Dedifferentiated amniotic fluid mesenchymal stem cell (primary cell): ENCODE measurements around the gene FBLIM1.
A peak's percentile ranks its signal among the peaks of the same experiment; 100 is the strongest.
"Not testable (repeated sequence)": the region's sequence is repeated elsewhere in the genome, so short reads cannot be mapped to it uniquely, and the experiment has no call there.

ENCODE experiments used
- DNase-seq: peaks from one replicate; pipeline ENCODE4 v3.0.0-alpha.2; 2016; ENCODE audit errors: extremely low spot score

Gene FBLIM1

DNA sequence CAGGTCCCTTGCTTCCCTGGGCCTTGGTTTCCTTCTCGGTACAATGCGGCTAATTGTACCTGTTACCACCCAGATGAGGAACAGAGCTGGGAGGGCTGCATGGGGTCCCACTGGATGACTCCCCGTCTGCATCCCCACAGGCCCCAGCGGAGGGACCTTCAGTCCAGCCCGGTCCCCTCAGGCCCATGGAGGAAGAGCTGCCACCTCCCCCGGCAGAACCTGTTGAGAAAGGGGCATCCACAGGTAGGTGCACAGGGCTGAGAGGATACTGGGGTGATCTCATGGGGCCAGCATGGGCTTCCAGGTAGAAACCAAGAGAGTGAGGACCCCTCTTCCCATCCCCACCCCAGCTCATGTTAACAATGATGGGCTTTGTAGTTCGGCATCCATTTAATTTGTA lies 9.8 kb downstream of the FBLIM1 start:
- no peak for DNase-seq

- DNase-seq: no peak
Observed at GRCh38 chr1:15770313-15770962, 11.8 kb downstream of the FBLIM1 start.

DNA sequence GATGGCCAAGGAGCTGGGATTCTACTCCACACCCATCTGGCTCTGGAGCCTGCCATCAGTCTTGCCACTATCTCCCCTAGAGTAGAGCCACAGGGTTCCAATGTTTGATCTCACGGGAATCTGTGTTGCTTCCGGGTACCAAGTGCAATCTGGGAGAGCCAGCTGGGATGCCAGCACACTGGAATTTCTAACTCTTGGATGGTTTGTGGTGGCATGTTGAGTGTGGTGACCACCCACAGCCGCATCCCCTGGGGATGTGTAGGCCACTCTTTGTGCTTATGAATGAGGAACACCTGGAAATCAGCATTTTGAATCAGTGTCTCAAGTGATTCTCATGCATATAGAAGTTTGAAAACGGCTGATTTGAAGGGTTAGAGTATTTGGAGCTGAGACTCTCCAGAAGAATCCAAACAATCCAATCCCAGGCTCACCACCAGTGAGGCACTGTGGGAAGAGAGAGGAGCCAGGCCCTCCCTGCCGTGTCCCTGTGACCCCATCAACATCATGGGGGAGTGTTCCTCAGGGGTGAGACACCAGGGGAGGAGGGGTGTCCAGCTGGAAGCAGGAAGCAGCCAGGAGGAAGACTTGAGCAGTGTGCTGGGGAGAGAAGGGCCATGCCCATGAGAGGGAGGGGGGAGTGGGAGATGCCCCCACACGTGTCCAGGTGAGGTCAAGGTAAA lies 13.4 kb downstream of the FBLIM1 start:
- DNase-seq: no peak

DNA sequence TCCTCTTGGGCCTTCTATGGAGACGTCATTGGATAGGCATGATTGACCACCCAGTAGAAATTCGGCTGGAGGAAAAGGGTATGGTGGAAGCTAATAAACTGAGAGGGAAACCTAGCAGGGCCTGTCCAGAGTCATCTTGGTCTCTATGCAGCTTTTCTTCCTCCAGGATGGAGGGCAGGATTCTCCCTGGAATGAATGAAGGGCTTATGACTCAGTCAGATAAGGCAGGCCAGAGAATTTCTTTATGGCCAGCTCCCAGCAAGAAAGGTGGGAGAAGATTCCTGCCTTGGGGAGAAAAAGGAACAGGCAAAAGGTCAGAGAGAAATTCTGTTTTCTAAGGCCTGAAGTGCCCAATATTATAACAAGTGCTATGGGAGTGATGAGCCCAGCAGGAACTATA lies 17.1 kb downstream of the FBLIM1 start:
- DNase-seq: no peak

DNA sequence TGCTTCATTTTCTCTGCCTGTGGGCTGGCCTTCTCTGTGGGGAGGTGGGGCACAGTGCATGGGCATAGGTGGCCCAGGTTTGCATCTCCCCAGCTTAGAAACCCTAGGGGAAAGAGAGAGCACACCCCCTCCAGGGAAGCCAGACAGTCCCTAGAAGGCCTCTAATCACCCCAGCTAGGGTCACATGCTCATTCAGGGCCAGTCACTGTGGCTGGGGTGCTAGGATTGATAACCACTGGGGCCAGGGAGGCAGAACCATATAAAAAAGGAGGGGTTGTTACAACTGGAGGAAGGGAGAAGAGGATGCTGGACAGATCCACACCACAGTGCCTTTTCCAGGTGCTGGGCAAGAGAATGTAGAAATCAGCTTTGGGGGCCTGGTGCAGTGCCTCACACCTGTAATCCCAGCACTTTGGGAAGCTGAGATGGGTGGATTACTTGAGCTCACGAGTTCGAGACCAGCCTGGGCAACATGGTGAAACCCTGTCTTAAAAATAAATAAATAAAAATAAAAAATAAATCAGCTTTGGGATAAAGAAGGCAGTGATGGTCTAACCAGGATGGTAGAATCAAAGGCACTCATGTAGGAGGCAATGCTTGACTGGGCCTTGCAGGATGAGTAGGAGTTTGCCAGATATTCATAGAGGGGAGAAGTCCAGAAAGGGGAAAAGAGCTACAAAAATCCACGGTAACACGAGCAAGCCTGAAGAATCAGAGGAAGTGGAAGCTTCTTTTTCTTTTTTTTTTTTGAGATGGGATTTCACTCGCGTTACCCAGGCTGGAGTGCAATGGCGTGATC lies 19.5 kb downstream of the FBLIM1 start:
- no peak for DNase-seq

DNA sequence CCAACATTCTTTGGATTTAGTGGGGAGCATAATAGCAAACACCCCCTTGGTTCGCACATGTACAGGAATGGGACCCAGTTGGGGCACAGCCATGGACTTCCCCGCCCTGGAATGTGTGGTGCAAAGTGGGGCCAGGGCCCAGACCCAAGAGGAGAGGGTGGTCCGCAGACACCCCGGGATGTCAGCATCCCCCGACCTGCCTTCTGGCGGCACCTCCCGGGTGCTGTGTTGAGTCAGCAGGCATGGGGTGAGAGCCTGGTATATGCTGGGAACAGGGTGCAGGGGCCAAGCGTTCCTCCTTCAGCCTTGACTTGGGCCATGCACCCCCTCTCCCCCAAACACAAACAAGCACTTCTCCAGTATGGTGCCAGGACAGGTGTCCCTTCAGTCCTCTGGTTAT lies 27.1 kb downstream of the FBLIM1 start:
- no peak for DNase-seq

DNA sequence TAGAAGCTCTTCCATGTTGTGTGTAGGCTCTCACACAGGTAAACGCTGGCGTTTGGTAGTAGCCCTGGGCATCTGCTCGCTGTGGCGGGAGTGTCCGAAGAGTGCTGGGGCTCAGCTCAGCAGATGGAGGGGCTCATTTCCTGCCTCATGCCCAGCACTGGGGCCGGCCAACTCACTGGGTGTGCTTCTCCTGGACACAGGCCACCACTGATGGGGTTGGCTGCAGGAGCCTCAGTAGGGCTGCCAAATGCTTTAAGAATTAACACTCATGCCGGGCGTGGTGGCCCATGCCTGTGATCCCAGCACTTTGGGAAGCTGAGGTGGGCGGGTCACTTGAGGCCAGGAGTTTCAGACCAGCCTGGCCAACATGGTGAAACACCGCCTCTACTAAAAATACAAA lies 28.0 kb downstream of the FBLIM1 start:
- DNase-seq: no peak

DNA sequence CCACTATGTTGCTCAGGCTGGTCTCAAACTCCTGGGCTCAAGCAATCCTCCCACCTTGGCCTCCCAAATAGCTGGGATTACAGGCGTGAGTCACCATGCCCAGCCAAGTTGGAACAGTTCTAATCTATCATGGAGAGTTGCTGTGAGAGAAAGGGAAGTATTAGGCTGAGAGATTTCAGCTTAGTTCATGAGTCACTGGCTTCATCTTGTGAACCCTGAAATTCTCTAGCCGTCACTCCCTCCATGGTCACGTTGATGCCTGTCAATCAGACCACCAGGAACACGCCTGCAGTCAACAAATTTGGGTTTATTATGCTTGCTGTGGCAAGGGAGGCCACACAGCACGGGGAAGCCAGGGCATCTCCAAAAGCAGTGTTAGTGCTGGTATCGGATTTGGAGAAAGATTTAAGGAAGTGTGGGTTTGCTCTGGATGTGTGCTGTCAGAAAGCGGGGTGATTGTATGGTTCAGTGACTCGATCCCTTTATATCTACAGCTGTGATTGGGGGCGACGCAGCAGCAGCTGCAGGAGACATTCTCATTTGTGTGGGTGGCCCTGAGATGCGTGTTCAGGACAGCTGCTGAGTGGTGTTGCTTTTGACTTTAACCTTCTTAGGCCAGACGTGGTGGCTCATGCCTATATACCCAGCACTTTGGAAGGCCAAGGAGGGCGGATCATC lies 30.2 kb downstream of the FBLIM1 start:
- DNase-seq: no peak

DNA sequence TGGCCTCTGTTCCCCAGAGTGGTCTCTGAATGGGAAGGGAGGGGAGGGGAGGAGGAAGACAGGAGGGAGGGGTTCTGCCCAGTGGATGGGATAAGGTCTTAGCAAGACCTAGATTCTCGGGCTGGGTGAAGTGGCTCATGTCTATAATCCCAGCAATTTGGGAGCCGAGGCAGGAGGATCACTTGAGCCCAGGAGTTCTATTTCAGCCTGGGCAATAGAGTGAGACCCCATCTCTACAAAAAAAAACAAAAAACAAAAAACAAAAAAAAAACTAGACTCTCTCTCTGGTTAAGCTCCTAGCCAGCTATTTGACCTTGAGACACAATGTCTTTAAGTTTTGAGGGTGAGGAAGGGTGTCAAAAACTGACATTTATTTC lies 37.5 kb downstream of the FBLIM1 start:
- no peak for DNase-seq

DNA sequence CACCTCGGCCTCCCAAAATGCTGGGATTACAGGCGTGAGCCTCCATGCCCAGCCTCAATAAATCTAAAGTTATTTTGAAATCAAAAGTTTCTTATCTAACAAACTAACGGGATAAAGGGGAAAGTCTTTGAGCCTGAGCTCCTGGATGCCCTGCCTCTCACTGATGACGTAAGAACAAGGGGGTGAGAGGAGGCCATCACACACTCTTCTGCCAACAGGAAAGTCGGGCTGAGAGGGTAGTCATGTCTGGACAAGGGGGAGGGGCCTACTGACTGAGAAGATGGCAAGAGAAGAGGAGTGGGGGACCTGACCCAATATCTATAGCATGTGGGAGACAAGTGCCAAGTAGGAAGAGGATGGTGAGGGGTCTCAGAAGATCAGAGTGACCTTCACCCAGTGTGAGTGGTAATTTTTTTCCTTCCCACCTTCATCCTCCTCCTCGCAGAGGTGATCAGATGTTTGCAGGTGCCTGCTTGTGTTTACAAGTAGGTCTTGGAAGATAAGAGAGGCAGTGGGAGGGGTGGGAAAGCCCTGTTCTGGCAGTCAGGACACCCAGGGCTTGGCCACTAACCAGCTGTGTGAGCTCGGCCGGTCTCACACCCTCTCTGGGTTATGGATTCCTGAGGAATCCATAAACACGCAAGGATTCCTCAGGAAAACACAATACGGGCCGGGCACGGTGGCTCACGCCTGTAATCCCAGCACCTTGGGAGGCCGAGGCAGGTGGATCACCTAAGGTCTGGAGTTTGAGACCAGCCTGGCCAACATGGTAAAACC lies 39.2 kb downstream of the FBLIM1 start:
- DNase-seq: no peak

DNA sequence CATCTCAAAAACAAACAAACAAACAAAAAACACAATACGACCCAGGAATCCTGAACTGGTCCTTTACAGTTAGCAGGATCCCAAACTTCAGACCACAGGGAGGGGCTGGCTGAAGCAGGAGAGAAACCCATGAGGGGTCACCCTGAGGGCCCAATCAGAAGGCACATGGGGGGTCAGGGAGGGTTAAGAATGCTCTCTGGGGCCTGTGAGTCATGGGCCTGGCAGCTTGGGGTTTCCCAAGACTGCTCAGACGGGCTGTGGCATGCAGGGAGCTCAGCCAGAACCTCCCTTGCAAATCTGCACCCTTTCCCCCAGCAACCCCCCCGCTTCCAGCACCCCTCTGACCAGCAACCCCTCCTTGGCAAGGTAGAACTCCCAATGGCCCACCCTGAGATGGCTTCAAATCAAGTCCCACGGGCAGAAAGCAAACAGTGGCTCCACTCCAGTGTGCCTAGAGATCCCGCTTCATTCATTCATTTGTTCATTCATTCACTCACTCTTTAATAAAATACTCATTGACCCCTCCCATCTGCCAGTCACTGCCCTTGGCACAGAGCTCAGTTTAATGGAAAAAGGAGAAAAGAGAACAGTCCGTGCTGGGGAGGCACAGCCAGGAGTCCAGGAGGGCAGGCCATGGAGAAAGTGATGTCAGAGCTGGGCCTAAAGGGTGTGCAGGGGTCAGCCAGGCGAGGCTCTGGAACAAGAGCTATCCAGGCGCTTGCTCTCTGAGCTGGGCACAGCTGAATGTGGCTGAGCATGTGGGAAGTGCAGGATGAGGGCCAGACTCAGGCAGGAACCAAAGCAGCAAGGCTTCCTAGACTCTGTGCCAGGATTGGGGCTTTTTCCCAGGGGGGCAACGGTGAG lies 40.6 kb downstream of the FBLIM1 start:
- DNase-seq: peak; percentile 90

GRCh38 chr1:15799928-15800835 lies 41.6 kb downstream of the FBLIM1 start:
- no peak for DNase-seq

- no peak for DNase-seq
Observed at GRCh38 chr1:15802234-15802965, 43.8 kb downstream of the FBLIM1 start.

DNA sequence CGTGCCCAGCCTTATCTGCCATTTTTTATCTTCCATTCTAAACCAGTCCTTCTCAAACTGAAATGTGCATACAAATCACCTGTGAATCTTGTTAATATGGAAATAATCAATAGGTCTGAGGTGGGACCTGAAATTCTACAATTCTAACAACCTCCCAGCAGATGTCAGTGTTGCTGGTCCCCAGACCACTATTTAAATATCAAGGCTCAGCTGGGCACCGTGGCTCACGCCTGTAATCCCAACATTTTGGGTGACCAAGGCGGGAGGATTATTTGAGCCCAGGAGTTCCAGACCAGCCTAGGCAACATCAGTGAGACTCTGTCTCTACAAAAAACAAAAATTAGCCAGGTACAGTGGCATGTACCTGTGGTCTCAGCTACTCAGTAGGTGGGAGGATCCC lies 44.8 kb downstream of the FBLIM1 start:
- DNase-seq: no peak

DNA sequence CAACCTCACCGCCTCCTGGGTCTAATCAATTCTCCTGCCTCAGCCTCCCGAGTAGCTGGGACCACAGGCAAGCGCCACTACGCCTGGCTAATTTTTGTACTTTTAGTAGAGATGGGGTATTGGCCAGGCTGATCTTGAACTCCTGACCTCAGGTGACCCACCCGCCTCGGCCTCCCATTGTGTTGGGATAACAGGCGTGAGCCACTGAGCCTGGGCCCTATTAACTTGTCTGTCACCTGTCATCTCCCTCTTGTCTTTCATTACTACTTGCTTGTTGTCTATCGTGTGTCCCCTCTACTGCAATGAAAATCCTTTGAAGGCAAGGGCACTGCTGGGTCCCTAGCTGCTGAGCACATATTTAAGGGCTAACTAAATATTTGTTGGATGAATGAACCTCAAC lies 45.5 kb downstream of the FBLIM1 start:
- no peak for DNase-seq

GRCh38 chr1:15807121-15807520 lies 48.5 kb downstream of the FBLIM1 start:
- no peak for DNase-seq

DNA sequence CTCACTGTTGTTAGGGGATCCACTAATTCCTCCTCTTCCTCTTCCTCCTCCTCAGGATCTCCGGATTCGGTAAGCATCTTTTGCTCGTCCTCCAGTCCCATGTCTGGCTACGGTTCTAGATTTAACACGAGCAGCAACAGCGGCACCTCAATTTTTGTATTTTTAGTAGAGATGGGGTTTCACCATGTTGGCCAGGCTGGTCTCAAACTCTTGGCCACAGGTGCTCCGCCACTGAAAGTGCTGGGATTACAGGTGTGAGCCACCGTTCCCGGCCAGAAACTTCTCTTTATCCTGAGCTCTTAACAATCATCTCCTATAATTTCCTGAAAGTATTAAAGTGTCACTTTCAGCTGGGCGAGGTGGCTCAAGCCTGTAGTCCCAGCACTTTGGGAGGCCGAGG lies 49.0 kb downstream of the FBLIM1 start, which contains the start of gene UQCRHL:
Gene UQCRHL, minus strand, starts transcription at position 101 of the 400 bp plus-strand sequence. Its CDS starts 0 bp downstream, at position 101.
- not testable (repeated sequence) for DNase-seq

GRCh38 chr1:15808955-15809354 lies 50.4 kb downstream of the FBLIM1 start:
- DNase-seq: no peak

GRCh38 chr1:15810073-15810472 lies 51.5 kb downstream of the FBLIM1 start:
- no peak for DNase-seq
